Measurements from ENCODE around the gene SORCS2.

- TF ChIP-seq POLR2A (IDR thresholded peaks at IDR 0.05; ENCODE audit: low read length) (no peak), GATA1 (IDR thresholded peaks at IDR 0.05; ENCODE audit: low read depth, low read length) (no peak)
Observed at GRCh38 chr4:7708238-7708637, 515.9 kb downstream of the SORCS2 start.
